SH-SY5Y (cell line): ENCODE data around the gene TBKBP1.

Experiments used
- GATA2 ChIP-seq: IDR thresholded peaks from 2 replicates; pipeline ENCODE4 v1.6.1; 2011; ENCODE audit warnings: mild to moderate bottlenecking, low read depth, low read length
- GATA3 ChIP-seq: IDR thresholded peaks from 2 replicates; pipeline ENCODE4 v1.6.1; 2011; ENCODE audit warnings: low read depth, mild to moderate bottlenecking, low read length, moderate library complexity

TBKBP1 gene

GRCh38 chr17:47669081-47669480 is 24.9 kb upstream of the TBKBP1 start:
- TF ChIP-seq GATA3 (no peak), GATA2 (no peak)

GRCh38 chr17:47670064-47670463 is 23.9 kb upstream of the TBKBP1 start:
- no peak for TF ChIP-seq GATA2
- no peak for TF ChIP-seq GATA3

GRCh38 chr17:47674499-47674898 is 19.5 kb upstream of the TBKBP1 start:
- TF ChIP-seq GATA3 (no peak), GATA2 (no peak)

GRCh38 chr17:47675380-47676198 is 18.4 kb upstream of the TBKBP1 start:
- TF ChIP-seq GATA3: no peak
- no peak for TF ChIP-seq GATA2

GRCh38 chr17:47676199-47676472 is 17.8 kb upstream of the TBKBP1 start:
- no peak for TF ChIP-seq GATA2
- TF ChIP-seq GATA3: no peak

DNA sequence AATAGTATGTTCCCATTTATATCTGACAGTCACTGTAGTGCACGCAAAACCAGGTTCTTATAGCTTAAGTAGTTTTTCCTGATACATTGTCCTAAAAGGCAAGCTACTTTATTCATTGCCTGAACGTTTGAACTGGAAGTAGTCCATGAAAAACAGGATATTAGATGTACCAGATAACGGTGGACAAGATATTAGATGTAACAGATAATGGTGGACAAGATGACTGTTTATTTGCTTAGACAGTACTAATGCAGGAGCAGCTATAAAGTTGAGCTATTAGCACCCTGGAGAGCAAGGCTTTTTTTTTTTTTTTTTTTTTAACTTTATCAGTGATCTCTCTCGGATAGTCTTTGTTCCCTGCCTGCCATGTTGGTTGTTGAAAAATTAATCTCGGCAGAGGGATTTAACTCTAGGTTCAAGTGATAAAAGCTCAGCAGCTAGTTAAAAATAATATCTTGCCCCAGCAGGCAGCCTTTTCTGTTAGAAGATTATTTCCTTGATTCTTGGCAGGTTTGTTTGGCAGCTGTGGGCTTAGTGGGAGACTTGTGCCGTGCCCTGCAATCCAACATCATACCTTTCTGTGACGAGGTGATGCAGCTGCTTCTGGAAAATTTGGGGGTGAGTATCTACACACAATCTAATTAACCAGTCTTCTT is 17.3 kb upstream of the TBKBP1 start:
- no peak for TF ChIP-seq GATA3
- TF ChIP-seq GATA2: no peak

DNA sequence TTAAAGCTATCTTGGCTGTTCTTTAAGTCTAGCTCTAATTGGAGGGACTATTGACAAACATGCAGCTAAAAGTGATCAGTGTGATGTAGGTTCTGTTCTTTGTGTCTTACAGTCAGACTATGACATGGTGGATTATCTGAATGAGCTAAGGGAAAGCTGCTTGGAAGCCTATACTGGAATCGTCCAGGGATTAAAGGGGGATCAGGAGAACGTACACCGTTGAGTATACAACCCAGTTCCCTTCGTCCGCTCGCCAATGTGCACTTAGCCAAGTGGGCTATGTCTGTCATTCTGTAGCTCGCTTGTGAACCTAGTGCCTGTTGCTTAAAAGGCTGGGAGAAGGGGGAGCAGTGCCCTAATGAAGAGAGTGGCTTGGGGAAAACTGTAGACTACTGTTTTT is 15.8 kb upstream of the TBKBP1 start:
- TF ChIP-seq GATA2: no peak
- TF ChIP-seq GATA3: no peak

GRCh38 chr17:47682138-47682537 is 11.8 kb upstream of the TBKBP1 start:
- TF ChIP-seq GATA3: no peak
- TF ChIP-seq GATA2: no peak

DNA sequence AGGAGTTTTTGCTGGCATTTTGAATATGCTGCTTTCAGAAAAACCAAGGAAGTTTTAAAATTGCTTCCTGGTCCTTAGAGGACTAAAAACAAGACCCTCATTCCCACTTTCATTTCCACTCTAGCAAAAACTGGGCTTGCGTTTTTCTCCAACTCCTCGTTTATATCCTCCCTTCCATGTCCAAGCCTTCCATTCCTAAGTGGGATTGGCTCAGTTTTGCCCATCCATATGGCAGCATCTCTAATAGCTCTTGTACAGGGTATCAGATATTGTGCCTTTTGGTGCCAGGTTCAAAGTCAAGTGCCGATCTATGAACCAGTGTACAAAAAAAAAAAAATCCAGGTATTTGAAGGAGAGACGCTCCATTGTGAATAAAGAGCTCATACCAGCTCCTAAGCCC is 9.9 kb upstream of the TBKBP1 start:
- TF ChIP-seq GATA2: no peak

DNA sequence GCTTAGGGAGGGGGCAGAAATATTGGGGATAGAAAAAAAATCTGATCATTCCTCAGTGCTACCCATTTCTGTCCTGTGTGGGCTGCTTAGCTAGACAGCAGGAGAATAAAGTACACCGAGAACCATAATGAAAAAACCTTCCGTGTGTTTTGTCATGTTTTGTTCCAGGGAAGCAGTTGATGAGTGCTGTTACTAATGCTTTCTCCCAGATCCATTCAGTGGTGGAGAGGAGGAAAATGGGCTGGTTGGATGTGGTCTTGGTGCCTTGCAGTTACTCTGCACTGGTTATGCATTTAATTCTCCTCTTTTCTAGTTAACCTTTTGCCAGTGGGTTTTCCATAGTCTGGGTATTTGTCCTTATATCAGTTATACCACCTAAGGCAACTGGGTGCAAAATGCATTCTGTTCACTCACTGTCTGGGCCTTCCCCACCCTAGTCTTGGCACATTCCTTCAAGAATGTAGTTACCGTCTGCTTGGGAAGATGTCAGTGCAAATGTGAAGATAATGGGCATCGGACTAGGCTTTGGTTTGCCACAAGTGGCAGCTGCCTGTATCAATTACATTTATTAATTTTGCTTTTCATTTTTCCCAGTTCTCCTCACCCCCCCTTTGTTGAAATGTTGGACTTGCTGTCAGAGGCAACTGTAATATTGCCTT is 9.3 kb upstream of the TBKBP1 start:
- TF ChIP-seq GATA2 (no peak), GATA3 (no peak)

DNA sequence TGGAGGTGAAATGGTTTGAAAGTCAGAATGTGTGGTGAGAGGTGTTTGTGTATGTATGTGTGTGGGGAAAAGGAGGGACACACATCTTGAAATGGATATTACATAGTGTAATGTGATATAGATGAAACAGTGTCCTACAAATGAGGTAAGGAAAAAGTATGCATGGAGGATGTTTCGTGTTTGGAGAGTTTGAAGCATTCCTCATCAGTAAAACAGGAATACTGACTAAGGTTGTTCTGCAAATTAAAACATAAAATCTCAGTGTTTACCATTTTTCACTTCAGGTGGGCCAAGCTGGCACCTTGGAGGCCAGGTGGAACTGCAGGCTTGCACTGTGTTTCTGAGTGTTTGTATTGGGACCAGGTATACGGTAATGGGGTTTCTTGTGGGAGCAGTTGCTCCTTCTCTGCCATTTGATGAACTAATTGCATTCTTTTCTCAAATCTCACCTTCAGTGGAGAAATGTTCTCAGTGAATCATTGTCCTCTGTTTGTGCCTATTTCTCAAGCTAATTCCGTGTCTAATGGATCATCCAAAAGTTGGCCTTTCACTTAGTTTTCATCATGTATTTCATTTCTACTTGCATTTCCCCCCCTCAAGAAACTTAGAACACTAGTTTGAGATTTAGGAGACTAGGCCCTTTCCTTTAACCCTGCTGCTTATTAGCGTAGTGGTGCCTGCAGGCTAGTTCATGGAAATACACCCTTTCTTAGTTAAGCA is 8.2 kb upstream of the TBKBP1 start:
- TF ChIP-seq GATA3 (no peak), GATA2 (no peak)

DNA sequence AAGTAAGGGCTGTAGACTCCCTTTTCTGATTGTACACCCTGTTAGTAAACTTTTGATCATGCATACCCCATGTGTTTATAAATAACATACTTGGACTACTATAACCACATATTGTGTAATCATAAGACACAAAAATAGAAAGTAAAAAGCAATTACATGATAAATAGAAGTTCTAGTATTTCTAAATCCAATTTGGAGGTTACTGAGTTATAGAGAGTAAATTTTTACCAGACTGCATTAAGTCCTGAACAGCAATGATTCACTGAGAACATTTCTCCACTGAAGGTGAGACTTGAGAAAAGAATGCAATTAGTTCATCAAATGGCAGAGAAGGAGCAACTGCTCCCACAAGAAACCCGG is 7.7 kb upstream of the TBKBP1 start:
- TF ChIP-seq GATA3: no peak
- TF ChIP-seq GATA2: no peak

- TF ChIP-seq GATA3: no peak
- TF ChIP-seq GATA2: no peak
Measured at GRCh38 chr17:47686664-47687327, 7.2 kb upstream of the TBKBP1 start.

- TF ChIP-seq GATA3 (no peak), GATA2 (no peak)
Measured at GRCh38 chr17:47687328-47687690, 6.7 kb upstream of the TBKBP1 start.
